SW480 (cell line): ENCODE measurements around the gene SLC5A9.
"Not testable (repeated sequence)": the region's sequence is repeated elsewhere in the genome, so short reads cannot be mapped to it uniquely, and the experiment has no call there.

Source experiments
- DNase-seq: peaks from one replicate; pipeline ENCODE4 v3.0.0-alpha.2; 2016; ENCODE audit warnings: low spot score

Gene SLC5A9

DNA sequence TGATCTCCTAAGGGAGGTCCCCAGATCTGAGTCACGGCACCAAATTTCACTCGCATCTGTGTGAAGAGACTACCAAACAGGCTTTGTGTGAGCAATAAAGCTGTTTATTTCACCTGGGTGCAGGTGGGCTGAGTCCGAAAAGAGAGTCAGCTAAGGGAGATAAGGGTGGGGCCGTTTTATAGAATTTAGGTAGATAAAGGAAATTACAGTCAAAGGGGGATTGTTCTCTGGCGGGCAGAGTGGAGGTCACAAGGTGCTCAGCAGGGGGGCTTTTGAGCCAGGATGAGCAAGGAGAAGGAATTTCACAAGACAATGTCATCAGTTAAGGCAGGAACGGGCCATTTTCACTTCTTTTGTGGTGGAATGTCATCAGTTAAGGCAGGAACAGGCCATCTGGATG is 8.2 kb upstream of the SLC5A9 start:
- DNase-seq: not testable (repeated sequence)

DNA sequence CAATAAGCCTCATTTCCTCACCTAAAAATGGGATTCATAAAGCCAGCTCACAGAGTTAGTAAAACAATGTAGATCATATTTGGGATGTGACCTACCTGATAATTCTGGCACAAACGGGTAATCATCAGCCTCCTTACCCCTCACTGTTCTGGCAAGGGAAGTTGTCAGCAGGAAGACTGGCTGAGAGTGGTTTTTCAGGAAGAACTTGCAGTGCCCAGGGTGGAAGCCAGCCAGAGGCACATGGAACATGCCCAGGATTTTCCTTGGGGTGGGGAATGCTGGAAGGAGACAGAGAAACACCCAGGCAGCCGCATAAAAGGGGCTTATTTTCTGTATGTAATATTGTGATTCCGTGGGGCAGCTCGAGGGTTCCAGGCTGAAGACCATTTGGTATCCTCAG is 7.7 kb upstream of the SLC5A9 start:
- DNase-seq: no peak

DNA sequence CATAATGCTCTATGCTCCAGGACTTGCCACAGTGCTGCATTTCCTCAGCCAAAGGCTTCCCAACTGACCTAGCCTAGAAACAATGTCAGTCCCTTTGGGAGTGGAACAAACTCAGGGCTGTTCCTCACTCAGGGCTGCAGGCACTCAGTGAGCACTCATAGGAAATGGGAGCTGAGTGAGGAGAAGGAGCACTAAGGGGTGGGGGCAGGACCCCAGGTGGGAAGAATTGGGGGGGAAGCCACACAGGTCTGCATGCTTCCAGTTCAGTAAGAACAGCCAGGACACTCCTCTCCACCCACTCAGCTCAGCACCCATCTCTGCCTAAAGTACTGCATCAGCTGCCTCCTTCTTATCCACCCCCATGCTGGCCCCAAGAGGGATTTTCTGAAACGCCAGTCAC is 7.3 kb upstream of the SLC5A9 start:
- DNase-seq: no peak

DNA sequence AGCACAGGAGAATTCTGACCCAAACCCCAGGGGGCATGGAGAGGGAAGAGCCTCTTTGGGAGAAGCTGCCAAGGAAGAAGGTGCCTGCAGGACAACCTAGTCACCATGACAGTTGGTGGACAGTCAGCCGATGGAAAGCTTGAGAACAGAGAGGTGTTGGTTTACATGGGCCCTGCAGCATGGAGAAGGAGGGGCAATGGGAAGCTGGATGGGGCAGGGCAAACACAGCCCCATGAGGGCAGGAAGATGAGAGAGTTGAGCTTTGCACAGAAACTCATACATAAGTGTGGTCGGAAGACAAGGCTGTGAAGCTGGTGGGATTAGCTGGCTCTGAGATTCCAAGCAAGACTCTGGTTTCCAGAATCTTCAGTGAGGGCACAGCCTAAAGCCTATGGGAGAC is 6.6 kb upstream of the SLC5A9 start:
- DNase-seq: no peak

DNA sequence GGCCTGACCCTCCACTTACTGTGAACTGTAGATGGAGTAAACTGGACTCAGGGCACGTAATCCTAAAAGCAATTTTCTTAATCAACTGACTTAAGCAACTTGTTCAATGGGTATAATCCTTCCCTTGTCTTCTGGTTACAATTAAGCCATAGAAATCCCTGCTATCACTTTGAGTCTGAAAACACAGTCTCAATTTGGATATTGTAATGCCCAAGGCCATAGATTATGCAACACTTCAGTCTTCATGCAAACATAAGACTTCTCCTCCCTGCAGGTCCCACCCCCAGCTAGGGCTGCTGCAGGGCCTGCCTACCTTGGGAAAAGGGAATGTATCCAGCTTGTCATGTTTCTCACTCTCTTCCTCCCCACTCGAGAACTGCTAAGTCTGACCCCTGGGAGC is 6.2 kb upstream of the SLC5A9 start:
- DNase-seq: no peak

DNA sequence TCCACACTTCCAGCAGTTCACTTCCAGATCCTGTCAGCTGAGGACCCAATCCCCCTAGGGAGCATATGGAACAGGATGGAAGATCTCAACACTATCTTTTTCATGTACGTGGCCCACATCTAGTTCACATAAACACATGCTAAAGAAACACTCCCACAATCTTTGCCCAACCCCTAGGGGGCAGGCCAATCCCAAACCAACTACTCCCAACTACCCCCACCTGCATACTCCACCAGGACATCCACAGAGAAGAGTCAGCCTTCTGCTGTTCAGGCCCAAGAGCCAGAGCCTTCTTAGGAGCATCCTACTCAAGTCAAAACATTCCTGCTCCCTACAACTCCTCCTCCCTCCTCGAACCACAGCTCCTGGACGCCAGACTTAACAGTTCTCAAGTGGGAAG is 5.6 kb upstream of the SLC5A9 start:
- no peak for DNase-seq

DNA sequence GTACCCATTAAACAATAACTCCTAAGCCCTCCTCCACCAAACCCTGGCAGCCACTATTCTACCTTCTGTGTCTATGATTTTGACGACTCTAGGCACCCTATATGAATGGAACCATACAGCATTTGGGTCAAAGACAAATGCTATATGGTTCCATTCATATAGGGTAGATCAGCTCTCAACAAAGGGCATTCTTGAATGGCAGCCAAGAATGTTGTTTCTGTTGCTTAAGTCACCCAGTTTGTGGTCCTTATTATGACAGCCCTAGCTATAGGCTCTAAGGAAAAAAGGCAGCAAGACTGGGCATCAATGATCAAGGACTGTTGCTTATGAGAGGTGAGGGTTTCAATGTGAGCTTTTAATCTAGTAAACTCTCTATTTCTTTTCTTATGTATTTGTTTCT is 4.7 kb upstream of the SLC5A9 start:
- DNase-seq: no peak

DNA sequence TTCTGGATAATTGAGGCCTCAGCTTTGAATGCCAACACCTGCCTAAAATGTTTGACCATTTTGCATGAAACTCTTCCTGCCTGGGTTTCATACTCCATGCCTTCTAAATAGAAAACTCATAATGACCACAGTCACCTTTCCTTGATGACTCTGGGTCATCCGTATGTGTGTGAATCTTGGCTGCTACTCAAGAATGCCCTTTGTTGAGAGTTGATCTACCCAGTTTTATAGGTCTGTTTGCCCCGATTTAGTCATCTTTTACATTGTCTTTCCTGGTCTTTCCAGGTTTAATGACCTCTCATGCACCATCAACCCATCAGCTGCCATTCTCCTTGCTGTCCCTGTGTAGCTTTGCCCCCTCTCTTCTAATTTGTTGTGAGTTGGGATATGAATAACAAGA is 2.7 kb upstream of the SLC5A9 start:
- no peak for DNase-seq

DNA sequence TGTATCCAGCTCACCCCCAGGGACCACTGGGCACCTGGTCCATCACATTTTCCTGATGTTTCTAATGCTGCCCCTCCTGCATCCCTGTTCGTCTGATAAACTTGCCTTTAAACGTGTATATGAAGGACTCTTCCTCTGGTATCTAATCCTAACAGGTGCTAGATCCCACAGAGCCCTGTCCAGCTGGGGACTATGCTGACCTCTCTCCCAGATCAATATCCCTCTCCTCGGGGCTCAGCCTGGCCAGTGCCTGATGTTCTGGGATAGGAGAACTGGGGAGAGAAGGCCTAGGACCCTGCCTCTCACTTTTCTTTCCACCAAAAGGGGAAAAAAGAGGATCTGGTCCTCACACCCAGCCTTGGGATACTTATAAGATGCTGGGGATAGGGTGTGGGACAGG is 1.4 kb upstream of the SLC5A9 start:
- DNase-seq: no peak

DNA sequence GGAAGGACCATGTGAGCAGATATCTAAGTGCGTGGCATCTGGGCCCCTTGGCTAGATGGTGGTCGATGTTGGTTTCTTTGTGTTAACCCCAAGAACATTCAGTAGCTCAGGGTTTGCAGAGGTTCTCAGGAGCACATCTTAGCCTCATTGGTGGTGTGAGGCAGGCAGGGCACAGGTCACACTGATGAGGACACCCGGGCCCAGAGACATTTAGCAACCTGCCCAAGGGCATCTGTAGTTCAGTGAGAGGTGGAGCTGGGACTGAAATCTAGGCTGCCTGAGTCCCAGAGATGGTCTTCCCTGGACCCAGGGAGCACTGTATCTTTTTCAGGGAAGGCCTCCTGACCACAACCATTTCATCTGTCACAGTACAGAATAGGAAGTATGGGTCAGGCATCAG is 859 bp upstream of the SLC5A9 start:
- no peak for DNase-seq

DNA sequence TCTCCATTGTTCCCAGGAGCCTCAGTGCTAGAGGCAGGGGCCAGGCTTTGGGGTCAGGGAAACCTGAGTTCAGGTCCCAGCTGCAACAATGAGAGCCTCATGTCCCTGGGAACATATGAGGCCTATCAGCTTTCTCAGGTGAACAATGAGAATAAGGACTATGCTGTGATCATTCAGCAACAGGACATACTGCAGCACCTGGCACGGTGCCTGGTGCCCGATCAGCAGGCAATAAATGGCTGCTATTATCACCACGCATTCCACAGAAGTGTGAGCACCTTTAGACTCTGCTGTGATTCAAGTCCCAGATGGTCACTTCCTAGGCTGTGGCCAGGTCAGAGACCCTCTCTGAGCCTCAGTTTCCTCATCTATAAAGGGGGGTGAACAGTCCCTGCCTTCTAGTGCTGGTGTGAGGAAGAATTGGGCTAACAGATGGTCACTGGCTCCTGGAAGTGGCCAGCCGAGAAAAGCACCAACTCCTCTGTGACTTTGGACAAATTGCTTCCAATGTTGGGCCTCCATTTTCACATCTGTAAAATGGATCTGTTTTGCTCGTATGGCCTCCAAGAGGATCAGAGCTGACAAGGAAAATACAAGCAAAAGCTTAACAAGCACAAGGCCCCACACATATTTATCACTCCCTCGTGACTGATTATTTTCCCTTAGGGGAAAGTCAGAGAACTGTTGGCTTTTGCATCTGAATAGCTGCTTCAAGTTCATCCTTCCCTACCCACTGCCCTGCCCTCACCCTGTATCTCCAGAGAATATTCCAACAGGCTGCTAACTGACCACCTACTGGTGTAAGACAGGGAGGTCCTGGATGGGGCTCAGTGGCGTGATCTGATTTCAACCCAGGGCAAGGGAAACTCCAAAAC is 1.1 kb downstream of the SLC5A9 start:
- no peak for DNase-seq

DNA sequence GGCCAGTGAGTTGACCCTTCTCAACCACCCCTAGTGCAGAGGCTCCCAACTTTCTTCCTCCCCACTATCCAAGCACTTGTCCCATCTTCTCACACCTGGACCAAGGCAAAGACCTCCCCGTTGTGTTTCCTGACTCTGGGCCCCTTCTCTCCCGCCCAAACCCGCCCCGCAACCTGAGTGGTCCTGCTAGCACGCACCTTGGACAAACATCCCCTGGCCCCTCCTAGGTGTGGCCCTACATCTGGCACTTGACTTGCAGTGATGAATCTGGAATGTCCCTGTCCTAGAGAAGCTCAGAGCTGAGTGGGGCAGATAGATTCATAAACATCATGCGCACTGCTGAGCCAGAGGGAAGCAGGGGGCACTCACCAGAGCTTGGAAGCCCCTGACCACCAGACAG is 2.3 kb downstream of the SLC5A9 start:
- no peak for DNase-seq

DNA sequence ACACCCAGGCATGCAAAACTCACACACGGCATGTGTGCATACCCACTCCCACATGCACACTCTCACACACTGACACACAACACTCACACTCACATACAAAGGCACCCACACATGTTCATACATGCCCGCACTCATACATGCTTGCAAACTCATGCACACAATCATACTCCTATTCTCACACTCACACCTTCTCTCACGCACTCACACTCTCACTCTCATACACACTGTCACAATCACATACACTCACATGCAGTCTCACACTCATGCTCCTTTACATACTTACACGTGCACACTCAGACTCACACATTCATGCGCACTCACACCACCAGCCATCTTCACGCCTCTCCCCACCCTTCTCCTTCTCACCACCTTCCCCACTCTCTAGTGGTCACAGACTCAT is 3.1 kb downstream of the SLC5A9 start:
- DNase-seq: no peak

DNA sequence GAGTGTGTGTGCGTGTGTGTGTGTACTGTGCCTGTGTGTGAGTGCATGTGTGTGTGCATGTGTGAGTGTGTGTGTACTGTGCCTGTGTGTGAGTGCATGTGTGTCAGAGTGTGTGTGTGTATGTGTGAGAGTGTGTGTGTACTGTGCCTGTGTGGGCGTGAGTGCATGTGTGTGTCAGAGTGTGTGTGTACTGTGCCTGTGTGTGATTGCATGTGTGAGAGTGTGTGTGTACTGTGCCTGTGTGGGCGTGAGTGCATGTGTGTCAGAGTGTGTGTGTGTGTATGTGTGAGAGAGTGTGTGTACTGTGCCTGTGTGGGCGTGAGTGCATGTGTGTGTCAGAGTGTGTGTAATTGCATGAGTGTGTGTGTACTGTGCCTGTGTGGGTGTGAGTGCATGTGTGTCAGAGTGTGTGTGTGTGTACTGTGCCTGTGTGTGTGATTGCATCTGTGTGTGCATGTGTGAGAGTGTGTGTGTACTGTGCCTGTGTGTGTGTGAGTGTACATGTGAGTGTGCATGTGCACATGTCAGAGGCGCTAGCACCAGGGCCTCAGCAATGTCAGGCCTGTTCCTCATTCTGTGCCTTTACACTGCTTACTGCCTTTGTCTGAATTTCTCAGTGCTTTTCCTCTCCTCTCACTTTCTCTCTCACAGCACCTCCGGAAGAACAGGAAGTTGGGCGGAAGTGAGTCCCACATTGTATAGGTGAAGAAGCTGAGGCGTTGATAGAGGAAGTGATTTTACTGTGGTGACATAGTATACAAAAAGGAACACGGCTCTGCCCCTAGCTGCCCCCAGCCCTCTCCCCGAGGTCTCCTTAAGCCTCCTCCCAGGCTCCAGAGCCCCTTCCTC is 4.9 kb downstream of the SLC5A9 start:
- DNase-seq: no peak

DNA sequence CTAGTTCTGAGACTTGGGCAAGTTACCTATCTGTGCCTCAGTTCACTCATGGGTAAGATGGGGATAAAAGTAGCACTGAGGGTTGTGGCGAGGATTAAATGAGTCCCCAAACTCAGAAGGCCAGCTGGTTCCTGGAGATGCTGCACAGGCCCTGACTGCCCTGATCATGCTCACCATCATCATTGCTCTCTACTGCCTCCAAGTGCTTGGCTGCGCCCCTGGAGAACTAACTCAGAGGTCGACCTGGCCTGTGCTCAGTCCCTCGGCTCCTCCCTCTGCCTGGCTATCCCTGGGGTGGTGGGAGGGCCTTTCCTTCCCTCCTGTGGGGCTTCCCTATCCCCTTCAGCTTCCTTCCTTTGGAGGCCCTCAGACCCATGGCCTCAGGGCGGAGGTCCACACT is 5.6 kb downstream of the SLC5A9 start:
- DNase-seq: no peak

DNA sequence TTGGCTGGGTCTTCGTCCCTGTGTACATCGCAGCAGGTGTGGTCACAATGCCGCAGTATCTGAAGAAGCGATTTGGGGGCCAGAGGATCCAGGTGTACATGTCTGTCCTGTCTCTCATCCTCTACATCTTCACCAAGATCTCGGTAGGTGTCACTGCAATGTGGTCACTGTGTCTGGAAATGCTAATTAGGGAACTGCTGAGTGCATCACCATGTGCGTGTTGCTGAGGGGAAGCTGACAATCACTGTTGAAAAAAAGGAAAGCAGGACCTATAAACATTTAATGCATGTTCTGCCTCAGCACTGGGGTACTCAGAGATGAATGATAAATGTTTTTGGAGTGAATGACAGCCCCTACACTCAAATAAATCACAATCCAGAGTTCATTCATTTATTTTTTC is 6.8 kb downstream of the SLC5A9 start:
- DNase-seq: no peak

DNA sequence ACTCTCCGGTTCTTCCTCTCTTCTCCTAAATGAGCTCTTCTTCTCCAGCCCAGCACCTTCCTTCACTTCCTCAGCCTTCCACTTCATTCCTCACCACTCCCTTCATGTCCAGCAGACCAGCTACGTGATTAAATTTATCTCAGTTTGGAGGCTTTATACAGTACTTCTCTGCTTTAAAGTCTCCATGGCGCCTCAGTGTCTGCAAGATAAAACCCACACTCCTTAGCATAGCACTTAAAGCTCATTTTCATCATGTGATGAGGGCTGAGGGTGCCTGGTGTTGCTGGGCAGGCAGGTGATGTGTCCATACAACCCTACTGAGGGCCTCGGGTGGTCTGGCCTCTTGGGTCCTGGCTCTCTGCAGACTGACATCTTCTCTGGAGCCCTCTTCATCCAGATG is 7.7 kb downstream of the SLC5A9 start:
- no peak for DNase-seq

DNA sequence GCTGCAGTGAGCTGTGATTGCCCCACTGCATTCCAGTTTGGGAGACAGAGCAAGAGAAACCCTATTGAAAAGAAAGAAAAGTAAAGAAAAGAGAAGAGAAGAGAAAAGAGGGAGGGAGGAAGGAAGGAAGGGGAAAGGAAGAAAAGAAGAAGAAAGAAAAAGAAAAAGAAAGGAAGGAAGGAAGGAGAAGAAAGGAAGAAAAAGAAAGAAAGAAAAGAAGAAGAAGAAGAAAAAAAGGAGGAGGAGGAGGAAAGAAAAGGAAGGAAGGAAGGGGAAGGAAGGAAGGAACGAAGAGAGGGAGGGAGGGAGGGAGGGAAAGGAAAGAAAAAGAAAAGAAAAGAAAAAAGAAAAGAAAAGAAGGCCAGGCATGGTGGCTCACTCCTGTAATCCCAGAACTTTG is 10.2 kb downstream of the SLC5A9 start:
- DNase-seq: no peak

DNA sequence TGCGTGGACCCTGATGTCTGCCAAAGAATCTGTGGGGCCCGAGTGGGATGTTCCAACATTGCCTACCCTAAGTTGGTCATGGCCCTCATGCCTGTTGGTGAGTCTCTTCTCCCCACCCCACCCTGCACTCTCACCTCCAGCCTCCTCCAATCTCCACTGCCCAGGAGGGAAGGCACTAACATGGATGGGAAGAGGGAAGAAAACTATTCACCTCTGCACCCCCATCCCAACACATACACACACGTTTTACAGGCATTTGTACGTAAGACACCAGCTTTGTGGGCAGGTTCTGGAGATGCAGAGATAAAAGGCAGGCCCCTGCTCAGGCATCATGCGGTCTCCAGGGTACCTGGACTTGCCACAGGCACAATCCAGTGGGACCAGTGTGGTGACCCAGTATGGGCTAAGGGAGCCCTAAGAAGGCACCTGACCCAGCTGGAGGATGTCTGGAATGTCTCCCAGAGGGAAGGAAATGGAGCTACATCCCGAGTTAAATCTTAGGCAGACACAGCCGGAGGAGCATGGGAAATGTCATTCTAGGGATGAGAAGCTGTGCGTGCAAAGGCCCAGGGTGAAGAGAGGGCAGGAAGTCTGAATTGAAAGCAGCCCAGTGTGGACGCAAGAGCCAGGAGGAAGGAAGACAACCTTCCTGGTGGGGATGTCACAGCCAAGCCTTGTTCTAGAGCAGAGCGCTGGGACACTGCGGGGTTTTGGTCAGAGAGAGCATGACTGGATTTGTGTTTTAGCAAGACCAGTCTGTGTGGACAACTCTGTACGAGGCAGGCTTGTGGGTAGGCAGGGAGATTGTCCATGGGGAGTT is 11.4 kb downstream of the SLC5A9 start:
- DNase-seq: no peak

DNA sequence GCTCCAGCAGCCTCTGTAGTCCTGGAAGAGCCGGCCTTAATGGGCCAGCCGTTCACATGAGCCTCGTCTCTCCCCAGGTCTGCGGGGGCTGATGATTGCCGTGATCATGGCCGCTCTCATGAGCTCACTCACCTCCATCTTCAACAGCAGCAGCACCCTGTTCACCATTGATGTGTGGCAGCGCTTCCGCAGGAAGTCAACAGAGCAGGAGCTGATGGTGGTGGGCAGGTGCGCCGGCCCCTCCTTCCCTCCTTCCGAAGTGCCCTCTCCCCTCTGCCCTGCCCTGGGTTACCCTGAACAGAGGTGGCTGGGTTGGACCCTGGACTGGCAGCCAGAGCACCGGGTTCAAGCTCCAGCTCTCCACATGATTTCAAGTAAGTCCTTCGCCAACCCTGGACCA is 13.1 kb downstream of the SLC5A9 start:
- DNase-seq: no peak

DNA sequence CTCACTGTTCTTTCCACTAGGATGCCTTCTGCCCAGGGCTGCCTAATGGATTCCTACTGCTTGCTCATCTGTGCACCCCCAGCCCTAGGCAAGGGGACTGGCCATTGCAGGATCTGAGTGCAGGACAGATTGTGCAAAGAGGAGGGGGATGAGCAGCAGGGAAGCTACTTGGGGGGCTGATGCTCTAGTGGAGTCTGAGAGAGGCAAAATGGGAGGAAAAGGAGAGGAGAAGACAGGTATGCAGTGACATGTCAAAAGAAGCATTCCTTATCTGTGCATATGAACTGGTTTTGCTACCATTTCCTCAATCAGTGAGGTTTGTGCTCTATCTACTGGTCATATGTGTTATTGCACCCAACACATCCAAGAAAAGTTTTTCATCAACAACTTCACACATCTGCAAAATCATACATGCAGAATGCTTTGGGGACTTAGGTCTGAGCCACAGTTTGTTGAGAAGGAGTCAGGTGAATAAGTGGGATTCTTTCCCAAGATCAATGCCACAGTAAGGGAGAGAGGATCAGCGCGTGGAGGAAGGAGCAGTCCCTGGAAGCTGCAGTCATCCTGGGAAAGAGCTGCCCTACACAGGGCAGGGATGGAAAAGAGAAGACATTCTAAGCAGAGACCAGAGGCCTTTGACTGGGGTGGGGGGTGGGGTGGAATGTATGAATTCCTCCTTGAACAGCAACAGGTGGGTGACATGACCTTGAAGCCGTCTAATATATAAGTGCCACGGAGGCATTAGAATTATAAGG is 14.4 kb downstream of the SLC5A9 start:
- DNase-seq: peak; percentile 36
